MM.1S (cell line): Measurements from ENCODE around the gene PTPRN2.

Experiments
- EZH2 ChIP-seq: fragments of 300-600 bp; sonication (generic); optimal IDR thresholded peaks from 2 replicates; pipeline ENCODE3; 2017; ENCODE audit warnings: low read depth, mild to moderate bottlenecking, antibody characterized with exemption, low read length, mixed read lengths
- EZH2phosphoT487 ChIP-seq: fragments of 300-600 bp; sonication (generic); IDR thresholded peaks from 2 replicates; pipeline ENCODE4 v1.6.1; 2018; ENCODE audit warnings: antibody characterized with exemption, low read length
- TF ChIP-seq, protein P1 (sequence below): fragments of 300-600 bp; sonication (generic); IDR thresholded peaks from 2 replicates; pipeline ENCODE4 v1.5.1; 2016; ENCODE audit warnings: antibody characterized with exemption, low read length, mixed read lengths

DNA sequence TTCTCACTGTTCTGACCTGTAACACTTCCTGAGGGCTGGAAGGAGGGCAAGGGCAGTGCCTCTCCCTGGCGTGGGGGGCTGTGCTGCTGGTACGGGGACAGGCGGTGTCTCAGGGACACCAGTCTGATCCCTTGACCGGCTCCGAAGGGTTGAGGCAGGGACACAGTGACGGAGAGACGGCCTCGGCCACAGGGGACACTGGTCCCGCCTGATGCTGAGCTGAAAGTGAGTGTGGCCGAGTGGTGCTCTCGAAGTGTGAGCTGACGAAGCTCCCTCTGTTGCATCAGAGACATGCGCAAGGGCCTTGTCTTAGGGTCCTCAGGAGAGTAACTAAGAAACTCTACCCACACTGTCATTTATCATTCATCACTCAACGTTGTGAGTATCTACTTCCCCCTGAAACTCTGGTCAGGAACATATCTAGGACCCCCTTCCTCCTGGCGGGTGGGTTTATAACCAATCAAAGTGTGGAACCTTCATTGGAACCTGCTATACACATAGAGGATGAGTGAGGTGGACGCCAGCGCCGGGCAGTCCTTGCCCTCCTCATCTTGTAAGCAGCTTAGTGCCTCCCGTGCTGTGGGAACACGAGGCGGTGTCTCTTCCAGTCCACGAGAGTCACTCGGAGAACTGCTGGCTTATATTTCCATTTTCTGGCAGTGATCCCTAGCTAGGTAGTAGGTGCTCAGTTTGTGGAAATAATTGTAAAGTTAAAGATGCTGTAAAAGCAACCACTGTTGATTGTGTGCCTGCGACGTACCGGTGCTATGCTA, 967.7 kb downstream of the PTPRN2 start:
- TF ChIP-seq, protein P1, sequence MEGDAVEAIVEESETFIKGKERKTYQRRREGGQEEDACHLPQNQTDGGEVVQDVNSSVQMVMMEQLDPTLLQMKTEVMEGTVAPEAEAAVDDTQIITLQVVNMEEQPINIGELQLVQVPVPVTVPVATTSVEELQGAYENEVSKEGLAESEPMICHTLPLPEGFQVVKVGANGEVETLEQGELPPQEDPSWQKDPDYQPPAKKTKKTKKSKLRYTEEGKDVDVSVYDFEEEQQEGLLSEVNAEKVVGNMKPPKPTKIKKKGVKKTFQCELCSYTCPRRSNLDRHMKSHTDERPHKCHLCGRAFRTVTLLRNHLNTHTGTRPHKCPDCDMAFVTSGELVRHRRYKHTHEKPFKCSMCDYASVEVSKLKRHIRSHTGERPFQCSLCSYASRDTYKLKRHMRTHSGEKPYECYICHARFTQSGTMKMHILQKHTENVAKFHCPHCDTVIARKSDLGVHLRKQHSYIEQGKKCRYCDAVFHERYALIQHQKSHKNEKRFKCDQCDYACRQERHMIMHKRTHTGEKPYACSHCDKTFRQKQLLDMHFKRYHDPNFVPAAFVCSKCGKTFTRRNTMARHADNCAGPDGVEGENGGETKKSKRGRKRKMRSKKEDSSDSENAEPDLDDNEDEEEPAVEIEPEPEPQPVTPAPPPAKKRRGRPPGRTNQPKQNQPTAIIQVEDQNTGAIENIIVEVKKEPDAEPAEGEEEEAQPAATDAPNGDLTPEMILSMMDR: no peak
- TF ChIP-seq EZH2phosphoT487 (no peak), EZH2 (no peak)
